ENCODE results near the gene PTPN3. TPM values are rescaled to one million over a fixed set of nuclear protein-coding genes. Genes with fewer than 3 reads are reported as not detected.

PTPN3 gene
- total RNA-seq, 1 experiment from 2014 or later: 10.4 TPM

DNA sequence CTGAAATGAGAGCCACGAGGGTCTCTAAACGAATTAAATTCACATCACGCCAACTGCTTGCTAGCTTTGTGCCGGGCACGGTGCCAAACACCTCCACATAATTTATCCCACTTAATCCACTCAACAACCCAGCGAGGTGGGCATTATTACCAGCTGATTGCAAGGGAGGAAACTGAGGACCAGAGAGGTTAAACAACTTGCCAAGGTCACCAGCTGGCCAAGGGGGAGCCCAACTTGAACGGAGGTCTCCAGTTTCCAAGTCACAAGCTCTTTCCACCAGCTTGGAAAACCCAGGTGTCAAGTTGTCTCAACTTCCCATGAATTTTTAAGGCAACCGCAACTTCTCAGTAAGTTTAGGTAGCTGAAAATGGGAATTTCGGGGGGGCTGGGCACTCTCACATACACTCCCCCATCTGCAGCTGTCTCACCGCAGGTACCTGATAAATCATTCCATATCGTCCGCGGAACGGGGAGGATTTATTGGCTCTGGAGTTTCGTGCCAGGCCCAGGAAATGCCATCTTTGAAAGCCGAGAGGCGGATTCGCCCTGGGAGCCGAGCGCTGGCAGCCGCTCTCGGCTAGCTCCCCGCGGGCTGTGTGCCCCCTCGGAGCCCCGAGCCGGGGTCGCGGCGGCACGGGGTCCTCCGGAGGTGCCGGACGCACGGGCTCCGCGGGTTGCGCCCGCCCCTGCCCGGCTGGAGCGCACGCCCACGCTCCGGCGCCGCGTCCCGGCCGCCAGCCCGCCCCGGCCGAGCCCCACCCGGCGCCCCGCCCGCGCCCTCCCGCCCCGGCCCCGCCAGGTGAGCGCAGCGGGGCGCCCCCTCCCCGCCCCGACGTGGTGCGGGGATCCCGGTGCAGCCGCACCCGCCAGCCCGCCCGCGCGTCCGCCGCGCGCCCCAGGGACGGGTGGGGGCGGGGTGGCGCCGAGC, 617 bp downstream of the PTPN3 start:
- peak overlapping the region; percentile 73 for H3K27ac ChIP-seq (ENCODE audit: low read length)
- H3K9me3 ChIP-seq (ENCODE audit: control insufficient read depth, insufficient read depth, low read depth, low read length): no peaks in the 10 kb centered on the region
- POLR2A ChIA-PET: no interaction called here
- DNase-seq (ENCODE audit: low read depth, low spot score): no peak
- CTCF ChIA-PET: interaction anchor here (0.6 kb wide), 1 partner anchor 266 kb away, joined by 5 read pairs; no protein-coding TSS in a partner anchor
- H3K27me3 ChIP-seq (ENCODE audit: control insufficient read depth, insufficient read depth, low read length): no peaks in the 10 kb centered on the region; the same call in 1 of the 2 replicates
- peaks cover 19% of the 10 kb centered on the region for H3K4me1 ChIP-seq (ENCODE audit: control insufficient read depth, insufficient read depth, low read length)
- intact Hi-C loops (cut with micrococcal nuclease; ENCODE audit: unreplicated experiment): no loop called here
- no TSS peak for BruUV-seq (replicated peaks)
- in situ Hi-C loops (cut with HindIII; ENCODE audit: low pct_unique_long_range_greater_than_20kb, low sequenced_read_pairs): no loop called here
- peak overlapping the region; percentile 58 to 65 for H3K4me3 ChIP-seq (ENCODE audit: low read depth in 2 of 2, low read length in 2 of 2)
- no peak for TF ChIP-seq SIN3A (IDR thresholded peaks at IDR 0.05; ENCODE audit: borderline replicate concordance, insufficient read depth, low read depth, low read length)
- TF ChIP-seq, protein P1, sequence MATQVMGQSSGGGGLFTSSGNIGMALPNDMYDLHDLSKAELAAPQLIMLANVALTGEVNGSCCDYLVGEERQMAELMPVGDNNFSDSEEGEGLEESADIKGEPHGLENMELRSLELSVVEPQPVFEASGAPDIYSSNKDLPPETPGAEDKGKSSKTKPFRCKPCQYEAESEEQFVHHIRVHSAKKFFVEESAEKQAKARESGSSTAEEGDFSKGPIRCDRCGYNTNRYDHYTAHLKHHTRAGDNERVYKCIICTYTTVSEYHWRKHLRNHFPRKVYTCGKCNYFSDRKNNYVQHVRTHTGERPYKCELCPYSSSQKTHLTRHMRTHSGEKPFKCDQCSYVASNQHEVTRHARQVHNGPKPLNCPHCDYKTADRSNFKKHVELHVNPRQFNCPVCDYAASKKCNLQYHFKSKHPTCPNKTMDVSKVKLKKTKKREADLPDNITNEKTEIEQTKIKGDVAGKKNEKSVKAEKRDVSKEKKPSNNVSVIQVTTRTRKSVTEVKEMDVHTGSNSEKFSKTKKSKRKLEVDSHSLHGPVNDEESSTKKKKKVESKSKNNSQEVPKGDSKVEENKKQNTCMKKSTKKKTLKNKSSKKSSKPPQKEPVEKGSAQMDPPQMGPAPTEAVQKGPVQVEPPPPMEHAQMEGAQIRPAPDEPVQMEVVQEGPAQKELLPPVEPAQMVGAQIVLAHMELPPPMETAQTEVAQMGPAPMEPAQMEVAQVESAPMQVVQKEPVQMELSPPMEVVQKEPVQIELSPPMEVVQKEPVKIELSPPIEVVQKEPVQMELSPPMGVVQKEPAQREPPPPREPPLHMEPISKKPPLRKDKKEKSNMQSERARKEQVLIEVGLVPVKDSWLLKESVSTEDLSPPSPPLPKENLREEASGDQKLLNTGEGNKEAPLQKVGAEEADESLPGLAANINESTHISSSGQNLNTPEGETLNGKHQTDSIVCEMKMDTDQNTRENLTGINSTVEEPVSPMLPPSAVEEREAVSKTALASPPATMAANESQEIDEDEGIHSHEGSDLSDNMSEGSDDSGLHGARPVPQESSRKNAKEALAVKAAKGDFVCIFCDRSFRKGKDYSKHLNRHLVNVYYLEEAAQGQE (IDR thresholded peaks at IDR 0.05; ENCODE audit: insufficient read depth in 1 of 2, low read depth in 2 of 2, low read length in 1 of 2): no peak
- TF ChIP-seq, protein P2, sequence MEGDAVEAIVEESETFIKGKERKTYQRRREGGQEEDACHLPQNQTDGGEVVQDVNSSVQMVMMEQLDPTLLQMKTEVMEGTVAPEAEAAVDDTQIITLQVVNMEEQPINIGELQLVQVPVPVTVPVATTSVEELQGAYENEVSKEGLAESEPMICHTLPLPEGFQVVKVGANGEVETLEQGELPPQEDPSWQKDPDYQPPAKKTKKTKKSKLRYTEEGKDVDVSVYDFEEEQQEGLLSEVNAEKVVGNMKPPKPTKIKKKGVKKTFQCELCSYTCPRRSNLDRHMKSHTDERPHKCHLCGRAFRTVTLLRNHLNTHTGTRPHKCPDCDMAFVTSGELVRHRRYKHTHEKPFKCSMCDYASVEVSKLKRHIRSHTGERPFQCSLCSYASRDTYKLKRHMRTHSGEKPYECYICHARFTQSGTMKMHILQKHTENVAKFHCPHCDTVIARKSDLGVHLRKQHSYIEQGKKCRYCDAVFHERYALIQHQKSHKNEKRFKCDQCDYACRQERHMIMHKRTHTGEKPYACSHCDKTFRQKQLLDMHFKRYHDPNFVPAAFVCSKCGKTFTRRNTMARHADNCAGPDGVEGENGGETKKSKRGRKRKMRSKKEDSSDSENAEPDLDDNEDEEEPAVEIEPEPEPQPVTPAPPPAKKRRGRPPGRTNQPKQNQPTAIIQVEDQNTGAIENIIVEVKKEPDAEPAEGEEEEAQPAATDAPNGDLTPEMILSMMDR (IDR thresholded peaks at IDR 0.05): no peak
- TF ChIP-seq POLR2AphosphoS5 (IDR thresholded peaks at IDR 0.05; ENCODE audit: low read depth, low read length): no peak
- no peak for TF ChIP-seq TCF7L2 (IDR thresholded peaks at IDR 0.05; ENCODE audit: low read depth, low read length)
- ATAC-seq: peak; percentile 57
- H3K36me3 ChIP-seq (ENCODE audit: control insufficient read depth, insufficient read depth, low read length): no peaks in the 10 kb centered on the region

GRCh38 chr9:109496841-109497225, 1.3 kb downstream of the PTPN3 start:
- ATAC-seq (no peak), DNase-seq (ENCODE audit: low read depth, low spot score) (no peak)
- intact Hi-C loops (cut with micrococcal nuclease; ENCODE audit: unreplicated experiment): no loop called here
- no peaks in the 10 kb centered on the region for H3K9me3 ChIP-seq (ENCODE audit: control insufficient read depth, insufficient read depth, low read depth, low read length)
- CTCF ChIA-PET: interaction anchor here (0.6 kb wide), 1 partner anchor 266 kb away, joined by 5 read pairs; no protein-coding TSS in a partner anchor
- H3K27me3 ChIP-seq (ENCODE audit: control insufficient read depth, insufficient read depth, low read length): no peaks in the 10 kb centered on the region; the same call in 1 of the 2 replicates
- H3K36me3 ChIP-seq (ENCODE audit: control insufficient read depth, insufficient read depth, low read length): no peaks in the 10 kb centered on the region
- in situ Hi-C loops (cut with HindIII; ENCODE audit: low pct_unique_long_range_greater_than_20kb, low sequenced_read_pairs): no loop called here
- TF ChIP-seq, protein P2 (IDR thresholded peaks at IDR 0.05): no peak
- no peak for TF ChIP-seq POLR2AphosphoS5 (IDR thresholded peaks at IDR 0.05; ENCODE audit: low read depth, low read length)
- no peak for TF ChIP-seq TCF7L2 (IDR thresholded peaks at IDR 0.05; ENCODE audit: low read depth, low read length)
- no peak for TF ChIP-seq SIN3A (IDR thresholded peaks at IDR 0.05; ENCODE audit: borderline replicate concordance, insufficient read depth, low read depth, low read length)
- TF ChIP-seq, protein P1 (IDR thresholded peaks at IDR 0.05; ENCODE audit: insufficient read depth in 1 of 2, low read depth in 2 of 2, low read length in 1 of 2): no peak
- peak overlapping the region; percentile 58 to 65 for H3K4me3 ChIP-seq (ENCODE audit: low read depth in 2 of 2, low read length in 2 of 2)
- peaks cover 19% of the 10 kb centered on the region for H3K4me1 ChIP-seq (ENCODE audit: control insufficient read depth, insufficient read depth, low read length)
- peak overlapping the region; percentile 73; the same call in 1 of the 2 replicates for H3K27ac ChIP-seq (ENCODE audit: low read length)
- BruUV-seq (replicated peaks): no TSS peak
- POLR2A ChIA-PET: no interaction called here
